ENCODE measurements around the gene MOCS1.

The MOCS1 gene

GRCh38 chr6:39904946-39905639 is 29.2 kb downstream of the MOCS1 start:
- DNase-seq (ENCODE audit: low read depth in 3 of 3, low spot score in 1 of 3) = no peak

GRCh38 chr6:39903656-39904055 is 30.6 kb downstream of the MOCS1 start:
- no peak for DNase-seq (ENCODE audit: low read depth in 3 of 3, low spot score in 1 of 3)

DNA sequence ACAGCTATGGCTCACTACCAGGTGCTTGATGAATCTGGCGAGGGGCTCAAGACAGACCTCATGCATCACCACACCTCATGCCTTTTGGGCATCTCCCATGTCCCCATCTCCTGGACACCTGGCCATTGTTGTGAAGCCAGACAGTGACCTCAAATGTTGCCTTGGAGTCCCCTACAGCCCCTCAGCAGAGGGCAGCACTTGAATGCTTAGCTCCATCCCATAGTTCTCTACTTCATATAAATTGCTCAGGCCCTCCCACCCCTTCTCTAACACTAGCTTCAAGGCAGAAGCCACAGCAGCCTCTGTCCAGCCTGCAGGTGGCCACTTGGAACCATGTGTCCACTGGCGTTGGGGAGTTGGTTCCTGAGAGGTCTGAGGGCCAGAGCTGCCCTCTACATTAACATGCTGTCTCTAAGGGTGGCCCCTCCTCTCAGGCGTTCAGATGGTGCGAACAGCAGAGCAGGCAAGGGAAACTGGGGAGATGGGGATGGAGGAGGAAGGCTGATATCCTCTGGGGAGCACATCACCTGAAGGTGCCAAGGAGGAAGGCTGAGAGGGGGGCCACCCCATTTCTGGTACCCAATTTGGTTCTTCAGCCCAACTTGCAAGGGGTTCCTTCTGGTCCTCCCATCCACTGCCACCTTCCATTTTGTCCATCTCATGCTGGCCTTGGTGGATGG is 31.3 kb downstream of the MOCS1 start:
- no peak for DNase-seq (ENCODE audit: low read depth in 3 of 3, low spot score in 1 of 3)

- DNase-seq (ENCODE audit: low read depth in 3 of 3, low spot score in 1 of 3) = no peak
These were observed 32.1 kb downstream of the MOCS1 start for GRCh38 chr6:39902136-39902535.

DNA sequence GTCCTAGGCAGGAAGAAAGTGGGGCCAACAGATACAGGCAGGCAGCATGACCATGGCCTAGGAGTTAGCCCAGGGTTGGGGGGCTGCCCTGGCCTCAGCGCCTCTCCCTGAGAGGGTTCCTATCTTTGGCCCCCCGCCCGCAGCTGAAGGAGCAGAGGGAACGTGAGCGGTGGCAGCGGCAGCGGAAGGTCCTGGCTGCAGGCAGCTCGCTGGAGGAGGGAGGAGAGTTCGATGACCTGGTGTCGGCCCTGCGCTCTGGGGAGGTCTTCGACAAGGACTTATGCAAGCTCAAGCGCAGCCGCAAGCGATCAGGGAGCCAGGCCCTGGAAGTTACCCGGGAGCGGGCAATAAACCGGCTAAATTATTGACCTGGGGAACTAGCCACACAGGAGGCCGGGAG is 32.6 kb downstream of the MOCS1 start:
- no peak for DNase-seq (ENCODE audit: low read depth in 3 of 3, low spot score in 1 of 3)

DNA sequence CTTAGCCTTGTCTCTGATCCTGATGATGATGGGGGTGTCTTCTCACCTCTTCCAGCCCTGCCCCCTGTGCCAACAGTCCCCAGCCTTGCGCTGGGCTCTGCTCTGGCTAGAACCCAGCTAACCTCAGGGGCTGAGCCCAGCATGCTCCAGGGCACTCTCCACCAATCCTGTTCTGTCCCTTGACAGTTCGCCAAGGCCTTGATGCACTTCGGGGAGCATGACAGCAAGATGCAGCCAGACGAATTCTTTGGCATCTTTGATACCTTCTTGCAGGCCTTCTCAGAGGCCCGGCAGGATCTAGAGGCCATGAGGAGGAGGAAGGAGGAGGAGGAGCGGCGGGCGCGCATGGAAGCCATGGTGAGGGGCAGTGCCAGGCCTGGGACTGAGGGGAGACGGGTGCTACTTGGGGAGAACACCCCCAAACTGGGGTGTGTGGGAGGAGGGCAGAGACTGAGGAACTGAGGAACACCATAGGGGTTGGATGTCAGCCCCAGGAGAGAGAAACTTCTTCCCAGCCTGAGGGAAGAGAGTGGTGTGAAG is 33.1 kb downstream of the MOCS1 start:
- no peak for DNase-seq (ENCODE audit: low read depth in 3 of 3, low spot score in 1 of 3)

- no peak for DNase-seq (ENCODE audit: low read depth in 3 of 3, low spot score in 1 of 3)
These were observed 34.5 kb downstream of the MOCS1 start for GRCh38 chr6:39899554-39900295.

- DNase-seq (ENCODE audit: low read depth in 3 of 3, low spot score in 1 of 3) = no peak
These were observed 35.6 kb downstream of the MOCS1 start for GRCh38 chr6:39898625-39899024.

DNA sequence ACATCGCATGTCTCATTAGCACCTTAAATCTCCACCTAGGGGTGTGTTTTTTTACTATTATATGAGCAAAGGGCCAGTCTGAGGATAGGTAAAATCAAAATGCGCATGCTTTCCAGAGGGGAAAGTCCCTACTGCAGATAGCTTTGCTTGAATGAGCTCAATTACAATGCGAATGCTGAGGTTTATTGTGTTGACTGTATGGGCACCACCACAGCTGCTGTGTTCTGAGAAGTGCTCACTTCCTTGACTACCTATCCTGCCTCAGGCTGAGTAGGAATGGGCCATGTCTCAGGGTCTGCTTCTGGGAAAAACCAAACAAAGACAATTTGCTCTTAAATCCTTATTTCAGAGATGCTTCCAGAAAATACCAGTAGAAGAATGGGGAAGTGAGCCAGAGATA is 36.6 kb downstream of the MOCS1 start:
- DNase-seq (ENCODE audit: low read depth in 3 of 3, low spot score in 1 of 3) = no peak

- no peak for DNase-seq (ENCODE audit: low read depth in 3 of 3, low spot score in 1 of 3)
These were observed 37.6 kb downstream of the MOCS1 start for GRCh38 chr6:39896701-39897100.

- no peak for DNase-seq (ENCODE audit: low read depth in 3 of 3, low spot score in 1 of 3)
These were observed 41.0 kb downstream of the MOCS1 start for GRCh38 chr6:39893286-39893685.

- no peak for DNase-seq (ENCODE audit: low read depth in 3 of 3, low spot score in 1 of 3)
These were observed 41.7 kb downstream of the MOCS1 start for GRCh38 chr6:39892490-39893129.

- no peak for DNase-seq (ENCODE audit: low read depth in 3 of 3, low spot score in 1 of 3)
These were observed 42.3 kb downstream of the MOCS1 start for GRCh38 chr6:39891976-39892375.

GRCh38 chr6:39891353-39891752 is 42.9 kb downstream of the MOCS1 start:
- DNase-seq (ENCODE audit: low read depth in 3 of 3, low spot score in 1 of 3) = no peak

- DNase-seq (ENCODE audit: low read depth in 3 of 3, low spot score in 1 of 3) = no peak
These were observed 45.0 kb downstream of the MOCS1 start for GRCh38 chr6:39889229-39889628.

DNA sequence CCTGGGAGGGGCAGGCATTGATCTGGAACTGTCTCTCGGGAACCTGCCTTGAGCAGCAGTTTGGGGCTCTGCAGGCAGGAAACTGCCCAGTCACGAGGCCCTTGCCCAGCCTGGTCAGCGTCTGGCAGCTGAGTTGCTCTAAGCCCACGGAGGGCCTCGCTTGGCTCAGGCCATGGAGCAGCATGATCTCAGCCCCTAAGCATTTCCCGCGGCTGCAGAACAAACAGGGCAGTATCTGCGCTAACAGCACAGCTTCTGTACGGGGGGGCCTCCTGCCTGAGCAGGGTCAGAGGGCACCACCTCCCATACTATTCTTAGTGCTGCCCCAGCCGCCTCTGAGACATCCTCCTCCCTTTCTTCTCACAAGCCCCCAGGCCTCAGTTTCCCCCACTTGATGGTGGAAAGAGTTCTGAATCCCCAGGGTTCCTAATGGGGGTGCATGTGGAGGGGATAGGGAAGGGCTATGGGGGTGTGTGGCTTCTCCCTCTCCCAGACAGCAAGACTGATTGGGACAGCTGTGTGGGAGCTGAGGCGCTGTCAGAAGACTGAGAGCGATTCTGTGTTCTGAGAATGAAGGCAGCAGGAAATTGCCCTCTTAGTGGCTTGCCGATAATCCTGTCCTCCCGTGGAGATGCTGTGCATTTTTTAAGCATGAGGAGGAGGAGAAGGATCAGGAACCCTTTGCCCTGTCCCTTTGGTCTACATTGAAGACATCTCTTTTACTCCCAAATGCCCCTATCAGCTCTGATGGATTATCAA is 46.4 kb downstream of the MOCS1 start:
- DNase-seq (ENCODE audit: low read depth in 3 of 3, low spot score in 1 of 3) = no peak

DNA sequence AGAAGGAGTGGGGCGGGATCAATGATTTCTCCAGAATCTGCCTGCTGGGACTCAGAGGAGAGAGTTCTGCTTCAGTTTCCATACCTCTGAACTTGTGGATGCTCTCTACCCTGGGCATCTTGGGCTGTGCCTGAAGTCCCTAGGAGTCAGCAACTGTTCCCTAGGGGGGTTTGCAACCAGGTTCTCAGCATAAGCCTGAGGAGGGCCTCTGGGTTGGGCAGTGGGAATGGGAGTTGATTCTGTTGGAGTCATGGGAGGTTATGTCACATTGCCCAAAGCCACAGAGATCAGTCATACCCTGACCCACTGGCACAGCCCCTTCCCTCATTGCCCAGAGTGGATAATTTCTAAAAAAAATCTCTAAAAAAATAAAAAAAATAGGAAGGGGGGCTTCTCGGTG is 47.4 kb downstream of the MOCS1 start:
- no peak for DNase-seq (ENCODE audit: low read depth in 3 of 3, low spot score in 1 of 3)

- DNase-seq (ENCODE audit: low read depth in 3 of 3, low spot score in 1 of 3) = no peak
These were observed 48.6 kb downstream of the MOCS1 start for GRCh38 chr6:39885691-39886090.

DNA sequence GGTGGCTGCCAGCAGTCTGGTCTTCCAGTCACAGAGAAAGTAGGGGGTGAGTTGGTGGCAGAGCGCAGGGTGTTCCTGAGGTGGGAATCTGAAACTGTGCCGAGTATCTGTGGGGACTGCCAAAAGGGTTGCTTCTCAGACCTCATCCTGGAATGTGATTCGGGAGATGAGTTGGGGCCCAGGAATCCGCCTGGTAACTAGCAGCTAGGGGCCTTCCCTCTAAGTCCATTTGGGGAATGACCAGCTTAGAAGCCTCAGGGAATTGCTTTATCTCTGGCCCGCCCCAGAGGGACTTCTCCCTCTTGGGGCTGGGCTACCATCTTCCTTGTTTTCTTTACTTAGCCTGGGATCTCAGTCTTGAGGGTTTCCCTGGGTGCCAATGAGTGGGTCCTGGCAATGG is 49.6 kb downstream of the MOCS1 start:
- DNase-seq (ENCODE audit: low read depth in 3 of 3, low spot score in 1 of 3) = no peak

DNA sequence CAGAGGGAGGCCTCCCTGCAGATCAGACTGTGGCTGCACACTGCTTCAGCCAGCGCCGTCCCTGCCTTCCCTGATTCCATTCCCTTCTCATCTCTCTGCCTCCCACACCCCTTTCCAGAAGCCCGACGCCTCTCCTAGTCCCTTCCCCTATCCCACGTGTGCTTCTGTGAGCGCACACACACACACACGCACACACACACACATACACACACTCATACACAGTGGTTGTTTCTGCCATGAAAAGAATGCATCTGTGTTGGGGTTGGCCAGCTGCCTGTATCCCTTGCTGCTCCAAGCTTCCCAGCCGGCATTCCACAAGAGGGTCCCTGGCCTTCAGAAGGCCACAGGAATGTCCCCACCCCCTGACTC is 51.7 kb downstream of the MOCS1 start:
- no peak for DNase-seq (ENCODE audit: low read depth in 3 of 3, low spot score in 1 of 3)
